Measurements from ENCODE around the gene USB1.

The USB1 gene
- long read RNA-seq, donor 1, partial matches to known transcripts, result 0 of 4 reads
- long read RNA-seq, donor 1, other reads (novel, unspliced or antisense), result 0 of 4 reads
- long read RNA-seq, donor 2, partial matches to known transcripts, result 0 of 2 reads
- long read RNA-seq, donor 2, other reads (novel, unspliced or antisense), result 0 of 2 reads
- long read RNA-seq, donor 3, partial matches to known transcripts, result 0 of 6 reads
- long read RNA-seq, donor 3, other reads (novel, unspliced or antisense), result 0 of 6 reads
- long read RNA-seq, donor 4, transcript USB1-201 (7 exons, 2,282 nt), result major isoform, 7 of 8 reads
- long read RNA-seq, donor 4, partial matches to known transcripts, result 0 of 8 reads
- long read RNA-seq, donor 4, other reads (novel, unspliced or antisense), result 0 of 8 reads
- long read RNA-seq, donor 5, transcript USB1-201 (7 exons, 2,282 nt), result major isoform, 8 of 11 reads
- long read RNA-seq, donor 5, partial matches to known transcripts, result 0 of 11 reads
- long read RNA-seq, donor 5, other reads (novel, unspliced or antisense), result 0 of 11 reads
- long read RNA-seq, donor 6, transcript USB1-201 (7 exons, 2,282 nt), result major isoform, 6 of 17 reads
- long read RNA-seq, donor 6, partial matches to known transcripts, result 9 of 17 reads
- long read RNA-seq, donor 6, other reads (novel, unspliced or antisense), result 0 of 17 reads
- long read RNA-seq, donor 7, result 0 reads
- long read RNA-seq, donor 8, transcript USB1-201 (7 exons, 2,282 nt), result major isoform, 10 of 13 reads
- long read RNA-seq, donor 8, partial matches to known transcripts, result 0 of 13 reads
- long read RNA-seq, donor 8, other reads (novel, unspliced or antisense), result 0 of 13 reads

GRCh38 chr16:58000706-58001676 lies at the start of gene USB1:
TSS of gene USB1 (plus strand) at chr16:58001407. CDS start at chr16:58001484, 77 bp downstream.
- DNase-seq, result peak; percentile 90

- no peak for DNase-seq
Measured at GRCh38 chr16:57952909-57953308, 48.3 kb upstream of the USB1 start.

- DNase-seq, result no peak
Measured at GRCh38 chr16:57953857-57954256, 47.4 kb upstream of the USB1 start.

GRCh38 chr16:57955572-57956188 lies 45.5 kb upstream of the USB1 start:
- no peak for DNase-seq

GRCh38 chr16:57956270-57956808 lies 44.9 kb upstream of the USB1 start:
- no peak for DNase-seq

- DNase-seq, result no peak
Measured at GRCh38 chr16:57956924-57957672, 44.1 kb upstream of the USB1 start.

- no peak for DNase-seq
Measured at GRCh38 chr16:57957673-57958392, 43.4 kb upstream of the USB1 start.

GRCh38 chr16:57958544-57958943 lies 42.7 kb upstream of the USB1 start:
- no peak for DNase-seq

- no peak for DNase-seq
Measured at GRCh38 chr16:57959121-57959520, 42.1 kb upstream of the USB1 start.

- no peak for DNase-seq
Measured at GRCh38 chr16:57959804-57960203, 41.4 kb upstream of the USB1 start.

GRCh38 chr16:57960310-57960709 lies 40.9 kb upstream of the USB1 start:
- DNase-seq, result no peak

- no peak for DNase-seq
Measured at GRCh38 chr16:57960826-57961472, 40.3 kb upstream of the USB1 start.

- no peak for DNase-seq
Measured at GRCh38 chr16:57961538-57961937, 39.7 kb upstream of the USB1 start.

- no peak for DNase-seq
Measured at GRCh38 chr16:57962046-57962445, 39.2 kb upstream of the USB1 start.

GRCh38 chr16:57962756-57963155 lies 38.5 kb upstream of the USB1 start:
- DNase-seq, result no peak

GRCh38 chr16:57964157-57964700 lies 37.0 kb upstream of the USB1 start:
- no peak for DNase-seq

- no peak for DNase-seq
Measured at GRCh38 chr16:57966204-57966771, 34.9 kb upstream of the USB1 start.

- DNase-seq, result no peak
Measured at GRCh38 chr16:57966986-57967385, 34.2 kb upstream of the USB1 start.

GRCh38 chr16:57967916-57968315 lies 33.3 kb upstream of the USB1 start:
- no peak for DNase-seq

All from right kidney (tissue), 9 donors.